NCI-H2196 (cell line): ENCODE measurements around the gene LSAMP.

ENCODE experiments used
- DNase-seq: peaks from one replicate; lab custom pipeline; 2025; ENCODE audit not compliant: unreplicated experiment; lab: John Stamatoyannopoulos, UW

LSAMP gene

DNA sequence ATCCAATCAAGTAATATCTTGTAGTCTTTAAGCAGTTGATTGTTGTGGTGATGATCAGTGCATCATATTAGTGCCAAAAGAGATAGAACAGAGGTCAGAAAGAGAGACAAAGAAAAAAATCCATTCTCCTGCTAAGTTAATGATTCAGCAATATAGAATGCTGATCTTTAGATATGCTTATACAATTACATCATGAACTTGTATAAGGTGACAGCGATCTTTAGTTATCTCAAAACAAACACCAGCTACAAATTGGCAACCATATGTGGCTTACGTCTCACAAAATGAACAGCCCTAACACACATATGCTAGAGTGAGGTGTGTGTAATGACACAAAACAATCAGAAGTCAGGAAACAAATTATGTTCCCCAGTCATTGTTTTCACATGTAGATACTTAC lies 12.5 kb downstream of the LSAMP start:
- DNase-seq = no peak

DNA sequence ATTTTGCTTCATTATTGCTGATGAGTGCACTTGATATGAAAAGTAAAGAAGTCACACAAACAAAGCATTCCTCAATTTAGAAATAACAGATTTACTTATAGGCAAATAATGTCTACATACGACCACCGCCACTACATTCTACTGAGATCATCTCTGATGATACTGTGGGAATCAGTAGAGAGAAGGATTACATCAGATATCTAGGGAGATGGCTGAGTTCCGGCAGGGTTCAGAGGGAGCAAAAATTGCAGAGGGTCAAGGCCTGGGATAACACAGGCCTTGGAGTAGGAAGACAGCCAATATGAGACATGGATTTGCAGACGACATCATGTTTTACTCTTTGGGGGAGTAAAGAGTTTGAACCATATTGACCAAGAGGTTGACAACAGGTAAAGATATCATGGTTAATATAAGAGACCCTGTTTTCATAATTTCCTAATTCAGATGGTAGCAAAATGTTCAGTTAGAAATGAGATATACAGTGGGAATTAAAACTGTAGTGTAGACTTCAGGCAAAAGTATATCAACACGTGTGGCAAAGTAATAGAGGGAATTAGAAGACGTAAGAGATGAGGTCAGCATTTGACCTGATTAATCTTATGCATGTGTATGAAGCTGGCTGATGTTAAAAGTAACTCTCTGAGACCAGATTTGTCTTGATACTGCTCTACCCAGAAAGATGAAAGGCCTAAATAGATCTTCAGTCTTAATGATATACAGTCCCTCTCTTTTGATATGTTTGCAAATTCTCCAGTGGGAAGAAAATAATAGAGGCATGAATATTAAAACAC lies 15.6 kb downstream of the LSAMP start:
- no peak for DNase-seq

DNA sequence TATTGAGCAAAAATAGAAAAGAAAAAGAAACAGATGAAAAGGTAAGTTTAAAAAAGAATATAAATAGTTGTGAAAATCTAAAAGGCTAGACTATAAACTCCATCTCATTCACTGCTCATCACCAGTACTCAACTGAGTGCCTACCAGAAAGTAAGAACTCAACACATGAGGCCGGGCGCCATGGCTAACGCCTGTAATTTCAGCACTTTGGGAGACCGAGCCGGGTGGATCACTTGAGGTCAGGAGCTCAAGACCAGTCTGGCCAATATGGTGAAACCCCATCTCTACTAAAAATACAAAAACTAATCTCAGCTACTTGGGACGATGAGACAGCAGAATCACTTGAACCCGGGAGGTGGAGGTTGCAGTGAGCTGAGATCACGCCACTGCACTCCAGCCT lies 19.3 kb downstream of the LSAMP start:
- DNase-seq = no peak

DNA sequence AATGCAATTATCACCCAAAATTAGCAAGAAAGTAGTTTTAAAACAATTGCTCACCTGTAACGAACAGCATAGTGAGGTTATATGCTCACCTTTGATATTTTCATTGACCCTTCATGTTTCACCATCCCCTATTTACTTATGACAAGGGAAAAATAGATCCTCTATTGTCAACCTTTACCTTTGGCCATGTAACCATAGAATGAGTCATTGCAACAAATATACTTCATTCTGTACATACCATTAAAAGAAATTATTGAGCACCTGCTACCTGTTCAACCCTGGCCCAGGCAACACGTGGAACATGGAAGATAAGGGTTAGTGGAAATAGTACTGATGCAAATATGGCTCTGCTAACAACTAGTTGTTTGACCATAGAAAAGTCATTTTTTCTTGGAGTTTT lies 20.2 kb downstream of the LSAMP start:
- no peak for DNase-seq

DNA sequence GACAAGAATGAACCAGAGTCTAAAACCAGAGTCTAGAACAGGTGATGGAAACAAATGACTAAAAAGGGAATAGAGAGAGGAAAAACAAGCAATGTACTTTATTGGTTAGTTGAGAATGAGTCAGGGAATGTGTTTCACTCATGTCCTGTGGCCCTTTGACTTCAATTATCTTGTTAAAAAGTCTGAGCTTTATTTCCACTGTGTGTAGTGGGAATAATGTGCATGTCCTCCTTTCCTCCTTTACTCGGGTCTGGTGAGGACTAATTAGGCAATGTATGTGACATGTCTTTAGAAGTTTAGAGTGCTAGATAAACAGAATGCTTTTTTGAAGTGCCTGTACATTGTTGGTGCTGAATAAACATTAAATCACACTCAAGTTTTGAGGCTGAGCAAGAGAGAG lies 21.3 kb downstream of the LSAMP start:
- no peak for DNase-seq

DNA sequence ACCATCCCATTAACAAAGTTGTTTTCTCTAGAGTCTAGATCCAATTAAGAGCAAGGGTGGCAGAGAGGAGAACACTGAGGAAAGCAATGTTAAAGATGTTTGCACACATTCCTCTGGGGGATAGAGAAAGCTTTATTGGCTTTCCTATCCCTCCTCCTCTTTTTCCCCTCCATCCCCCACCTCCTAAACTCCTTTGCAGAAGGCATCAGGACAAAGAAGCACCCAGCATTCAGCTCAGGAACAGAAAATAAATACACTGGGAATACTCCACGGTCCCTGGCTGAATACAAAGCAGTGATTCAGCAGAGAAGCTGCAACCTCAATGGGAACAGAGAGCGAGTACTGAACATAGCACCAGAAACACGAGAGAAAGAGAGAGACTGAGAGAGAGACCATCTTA lies 21.9 kb downstream of the LSAMP start:
- DNase-seq = no peak

DNA sequence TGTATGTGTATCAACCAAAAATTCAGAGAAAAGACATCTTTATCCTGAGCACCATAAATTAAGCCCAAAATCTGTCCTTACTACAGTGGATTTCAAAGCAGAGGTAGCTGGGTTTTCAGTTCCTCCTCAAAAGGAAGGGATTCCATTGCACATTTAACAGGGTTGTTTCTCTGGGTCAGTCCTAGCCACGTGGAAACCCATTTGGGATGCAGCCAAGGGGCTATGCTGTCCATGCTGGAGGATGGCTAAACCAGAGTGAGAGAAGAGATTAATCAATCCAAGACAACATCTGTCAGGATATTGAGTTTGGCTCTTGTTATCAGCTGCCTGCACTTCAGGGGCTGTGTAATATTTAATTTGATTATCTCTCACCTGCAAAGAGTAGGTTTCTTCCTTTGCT lies 28.1 kb downstream of the LSAMP start:
- DNase-seq = no peak

DNA sequence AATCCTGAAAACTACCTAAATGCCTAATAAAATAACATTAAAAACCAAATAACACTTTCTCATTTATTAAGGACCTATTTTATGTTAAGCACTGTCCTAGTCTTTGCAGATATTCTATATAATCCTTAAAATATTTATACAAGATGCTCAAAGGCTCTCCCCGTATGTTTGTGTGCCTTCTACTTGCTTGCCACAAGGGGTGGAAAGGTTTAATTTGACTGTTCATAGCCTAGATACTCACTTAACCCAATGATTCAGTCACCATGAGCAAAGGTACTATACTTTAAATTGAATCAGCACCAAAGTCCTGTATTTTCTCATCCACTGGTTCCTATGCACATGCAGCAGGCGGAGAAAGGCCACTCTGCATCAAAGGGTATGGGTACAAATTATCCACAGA lies 32.0 kb downstream of the LSAMP start:
- no peak for DNase-seq

DNA sequence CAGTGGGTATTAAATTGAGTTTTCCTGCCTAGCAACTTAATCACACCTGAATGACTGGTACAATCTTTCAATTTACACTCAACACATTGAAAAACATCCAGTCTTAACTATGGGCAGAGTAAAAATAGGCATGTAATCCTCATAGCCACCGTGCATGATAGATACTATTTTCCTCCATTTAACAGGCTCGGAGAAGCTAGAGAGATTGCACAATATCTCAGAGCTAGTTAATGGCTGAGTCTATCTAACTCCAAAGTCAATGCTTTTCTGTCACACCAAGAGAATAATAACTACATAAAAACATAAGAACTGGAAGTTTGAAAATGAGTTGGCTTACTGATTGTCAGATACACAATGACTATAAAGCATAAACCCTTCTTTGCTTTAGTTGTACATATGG lies 36.8 kb downstream of the LSAMP start:
- DNase-seq = no peak

DNA sequence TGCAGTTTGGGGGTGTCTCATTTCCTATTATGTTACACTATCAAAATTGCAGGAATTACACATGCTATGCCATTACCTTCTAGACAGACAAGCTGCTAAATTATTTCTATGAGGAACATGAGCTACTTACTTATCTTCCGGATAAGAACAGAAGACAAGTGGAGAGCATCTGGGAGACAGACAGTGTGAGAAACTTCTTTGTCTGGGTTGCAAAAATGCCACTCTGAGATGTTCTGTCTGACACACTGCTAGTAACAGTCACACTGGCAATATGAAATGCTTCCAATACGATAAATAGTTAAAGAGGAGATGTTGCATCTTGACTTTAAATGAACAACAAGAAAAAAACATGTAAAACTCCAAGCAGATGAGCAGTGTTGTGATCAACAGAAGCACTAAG lies 40.1 kb downstream of the LSAMP start:
- DNase-seq = no peak

DNA sequence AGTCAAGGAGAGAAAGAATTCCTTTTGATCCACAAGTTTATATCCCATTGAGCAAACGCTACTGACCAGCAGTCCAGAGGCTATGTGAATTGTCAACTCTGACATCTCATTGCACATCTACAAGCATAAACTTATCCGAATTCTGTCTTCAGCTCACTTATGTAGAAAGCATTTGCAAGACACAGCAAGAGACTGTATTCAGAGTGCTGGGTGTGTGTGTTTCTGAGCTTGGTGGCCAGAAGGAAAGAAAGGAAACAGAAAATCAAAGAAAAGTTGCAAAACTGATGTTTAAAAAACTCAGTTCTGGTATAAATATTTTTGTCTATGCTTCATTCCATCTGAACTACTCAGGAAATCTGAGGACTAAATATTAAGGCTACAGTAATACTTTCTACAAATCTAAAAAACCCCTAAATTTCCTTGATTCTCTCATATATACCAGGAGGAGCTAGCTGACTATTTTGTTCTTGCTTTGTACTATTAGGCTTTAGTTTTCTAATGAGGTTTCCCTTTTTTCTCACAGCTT lies 45.5 kb downstream of the LSAMP start:
- no peak for DNase-seq

DNA sequence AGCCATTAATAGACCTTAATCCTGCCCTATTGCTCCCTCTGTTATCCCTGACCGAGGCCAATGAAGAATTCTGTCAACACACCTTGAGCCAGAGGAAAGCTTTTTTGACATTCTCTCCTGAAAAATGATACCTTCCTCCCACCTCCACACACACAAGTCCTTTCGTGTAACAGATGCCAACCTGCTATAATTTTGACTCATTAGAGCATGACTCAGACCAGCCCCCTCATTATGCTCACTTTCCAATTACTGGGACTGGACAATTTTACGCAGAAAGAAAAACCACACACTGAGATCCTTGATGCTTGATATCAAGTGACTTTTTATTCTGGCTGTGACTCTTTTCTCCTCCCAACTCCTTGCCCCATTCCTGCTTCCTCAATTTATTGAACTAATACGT lies 50.9 kb downstream of the LSAMP start:
- peak; percentile 21 for DNase-seq

DNA sequence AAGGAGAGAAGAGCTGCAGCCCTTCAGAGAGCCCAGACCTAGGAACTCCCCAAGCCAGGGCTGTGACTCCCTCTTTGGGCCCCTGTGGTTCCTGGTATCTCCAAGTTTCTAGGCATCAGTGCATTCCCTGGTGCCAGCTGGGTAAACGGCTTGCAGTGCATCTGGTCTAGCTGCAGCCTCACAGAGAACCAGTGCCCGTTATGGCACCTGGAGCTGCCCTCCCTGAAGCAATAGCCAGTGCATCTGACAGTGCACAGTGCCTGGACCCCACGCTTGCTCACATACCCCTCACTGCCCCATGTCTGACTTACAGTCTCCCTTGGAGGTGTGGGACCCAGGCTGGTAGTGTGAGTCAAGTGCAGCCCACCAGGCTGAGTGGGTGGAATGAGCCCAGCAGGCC lies 52.1 kb downstream of the LSAMP start:
- DNase-seq = no peak

DNA sequence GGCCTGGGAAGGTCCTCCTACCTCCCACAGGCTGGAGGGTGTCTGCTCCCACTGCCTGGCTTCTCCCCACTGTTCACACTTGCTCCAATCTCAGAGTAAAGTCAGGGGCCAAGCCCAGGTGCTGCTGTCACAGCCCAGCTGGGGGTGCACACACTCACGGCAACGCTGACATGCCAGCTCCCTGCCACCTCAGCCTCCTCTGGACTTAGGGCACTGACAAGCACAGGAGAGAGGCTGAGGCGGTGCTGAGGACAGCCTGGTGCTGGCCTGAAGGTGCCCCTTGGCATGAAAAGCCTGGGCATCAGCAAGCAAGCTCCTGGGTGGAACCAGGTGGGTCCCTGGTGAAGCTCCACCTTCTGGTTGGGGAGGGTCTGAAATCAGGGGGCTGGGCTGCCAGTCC lies 53.0 kb downstream of the LSAMP start:
- no peak for DNase-seq

DNA sequence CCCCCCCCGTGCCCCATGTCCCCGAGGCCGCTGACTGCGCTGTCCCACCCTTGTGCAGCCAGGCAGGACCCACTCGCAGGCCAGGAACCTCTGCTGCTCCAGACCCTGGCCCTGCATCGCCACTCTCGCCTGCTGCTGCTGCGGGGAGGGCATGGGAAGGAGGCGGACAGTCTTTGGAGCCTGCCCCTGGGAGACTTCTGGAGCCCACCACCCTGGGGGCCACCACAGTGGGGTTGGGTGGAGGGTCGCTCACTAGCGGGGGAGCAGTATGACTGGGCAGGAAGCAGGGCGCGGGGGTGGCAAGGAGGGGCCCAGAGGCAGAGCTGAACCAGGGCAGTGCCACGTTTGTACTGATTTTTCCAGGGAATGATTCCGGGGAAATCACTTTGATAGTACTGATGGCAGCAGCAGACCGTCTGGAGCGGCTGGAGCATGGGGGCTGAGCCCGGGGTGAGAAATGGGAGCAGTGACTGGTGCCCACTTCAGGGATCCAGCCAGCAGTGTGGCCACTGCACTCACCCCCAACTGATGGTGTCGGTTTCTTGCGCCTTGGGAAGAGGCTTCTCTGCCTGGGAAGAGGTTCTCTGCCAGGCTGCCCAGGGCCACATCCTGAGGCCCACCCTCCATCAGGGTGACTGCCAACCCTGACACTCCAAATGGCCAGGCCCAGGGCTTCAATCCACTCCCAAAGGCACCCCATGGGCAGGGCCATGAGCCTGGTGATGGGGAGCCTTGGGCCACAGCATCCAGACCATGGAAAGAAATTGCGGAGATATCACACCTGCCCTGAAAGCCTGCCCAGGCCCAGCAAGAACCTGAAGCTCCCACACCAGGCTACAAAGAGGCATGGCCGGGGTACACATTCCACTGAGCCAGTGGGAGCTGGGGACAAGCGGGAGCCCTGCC lies 53.7 kb downstream of the LSAMP start:
- DNase-seq = no peak

DNA sequence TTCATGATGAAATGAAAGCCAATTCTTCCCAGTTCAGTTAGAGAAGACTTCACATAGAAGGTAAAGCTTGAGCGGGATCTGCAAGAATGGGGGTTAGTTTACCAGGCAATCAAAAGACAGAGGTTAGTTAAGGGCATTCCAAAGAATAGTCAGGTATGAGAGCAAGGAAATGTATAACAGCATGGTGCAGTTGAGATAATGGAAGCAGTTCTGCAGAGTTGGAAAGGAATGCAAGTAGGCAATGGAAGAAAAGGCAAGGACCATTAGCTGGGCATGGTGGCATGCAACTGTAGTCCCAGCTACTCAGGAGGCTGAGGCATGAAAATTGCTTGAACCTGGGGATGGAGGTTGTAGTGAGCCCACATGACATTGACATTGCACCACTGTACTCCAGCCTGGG lies 55.0 kb downstream of the LSAMP start:
- DNase-seq = no peak

DNA sequence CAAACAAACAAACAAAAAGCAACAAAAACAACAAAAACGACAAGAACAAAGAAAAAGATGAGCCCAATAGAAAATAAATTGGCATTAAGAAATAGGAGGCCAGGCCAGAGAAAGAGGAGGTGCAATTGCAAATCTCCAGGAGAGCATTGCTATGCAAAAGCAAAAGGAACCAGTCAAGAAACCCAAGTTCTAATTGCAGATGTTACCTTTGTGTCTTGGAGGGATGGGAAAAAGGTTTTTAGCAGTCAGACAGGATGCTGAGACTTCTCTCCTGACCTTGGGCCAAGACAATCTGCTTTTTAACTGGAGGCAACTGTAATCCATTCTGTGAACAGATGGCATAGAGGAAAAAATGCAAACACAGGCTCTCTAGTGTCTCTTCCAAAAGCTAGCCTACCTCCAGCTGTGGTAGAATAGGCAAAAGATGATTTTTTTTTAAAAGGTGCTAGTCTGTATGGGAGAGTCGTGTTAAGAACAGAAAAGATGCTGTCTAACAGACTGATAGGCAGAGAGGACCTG lies 56.4 kb downstream of the LSAMP start:
- no peak for DNase-seq

DNA sequence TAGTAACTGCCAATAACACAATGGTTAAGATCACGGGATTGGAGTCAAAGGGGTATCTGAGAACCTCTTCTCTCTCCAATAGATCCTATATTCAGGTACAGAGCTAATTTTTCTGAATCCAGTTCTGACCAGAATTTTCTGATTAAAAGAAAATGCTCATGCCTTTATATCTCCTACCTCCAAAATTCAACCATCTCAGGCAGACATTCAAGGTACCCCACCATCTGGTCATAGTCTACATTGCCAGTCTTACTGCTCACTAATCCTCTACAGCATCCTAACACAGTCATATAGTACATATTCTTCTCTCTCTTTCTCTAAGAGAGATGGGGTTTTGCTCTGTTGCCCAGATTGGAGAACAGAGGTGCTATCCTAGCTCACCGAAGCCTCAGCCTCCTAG lies 59.1 kb downstream of the LSAMP start:
- DNase-seq = no peak

DNA sequence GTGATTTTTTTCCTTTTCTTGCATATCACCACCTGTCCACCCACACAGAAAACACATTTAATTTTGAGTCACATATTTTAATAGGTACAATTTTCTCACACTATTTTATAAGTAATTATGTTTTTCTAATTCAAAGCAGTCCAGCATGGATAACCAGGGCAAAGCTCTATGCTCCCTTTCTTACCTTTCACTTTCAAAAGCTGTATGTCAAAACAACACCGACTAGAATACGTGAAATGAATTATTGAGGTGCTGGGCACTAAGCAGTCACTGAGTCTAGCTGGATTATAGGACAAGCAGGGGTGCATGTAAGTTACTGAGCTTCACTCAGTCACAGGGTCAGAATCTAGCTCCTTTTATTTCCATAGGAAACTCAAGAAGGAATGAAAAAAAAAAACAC lies 60.6 kb downstream of the LSAMP start:
- no peak for DNase-seq

DNA sequence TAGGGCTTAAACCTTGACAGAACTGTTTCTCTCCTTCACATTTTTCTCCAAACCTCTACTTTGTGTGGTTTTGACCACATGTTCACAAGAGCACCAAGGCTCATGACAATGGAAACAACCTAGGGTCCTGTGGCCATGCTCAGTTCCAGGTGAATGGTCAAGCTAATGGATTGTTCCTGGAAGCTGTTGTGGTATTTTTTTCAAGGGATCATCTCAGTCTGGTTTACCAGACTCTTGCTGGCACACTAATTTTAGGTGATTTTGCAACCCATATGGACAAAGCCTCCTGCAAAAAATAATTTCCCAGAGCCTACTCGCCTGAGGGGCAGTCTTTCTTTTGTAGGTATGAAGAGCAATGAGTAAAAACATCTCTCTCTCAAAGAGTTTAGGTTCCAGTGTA lies 67.2 kb downstream of the LSAMP start:
- no peak for DNase-seq

DNA sequence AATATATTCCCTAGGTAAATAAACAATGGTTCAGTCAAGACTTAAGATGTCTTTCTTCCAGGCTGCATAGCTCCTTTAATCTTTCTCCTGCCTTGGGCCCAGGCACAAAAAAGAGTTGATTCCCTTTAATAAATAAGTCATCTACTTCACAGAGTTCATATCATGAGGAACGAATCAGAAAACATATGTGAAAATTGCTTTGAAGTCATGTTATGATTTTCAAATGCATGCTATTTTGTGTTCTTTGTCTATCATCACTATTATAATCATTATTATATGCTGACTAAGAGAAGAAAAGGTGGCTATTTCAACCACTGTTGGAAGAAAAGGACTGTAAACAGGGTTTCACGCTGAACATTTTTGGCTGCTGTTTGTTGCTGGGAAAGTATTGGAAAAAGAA lies 70.4 kb downstream of the LSAMP start:
- DNase-seq = no peak
